ENCODE measurements around the gene GPHN.

Gene GPHN

DNA sequence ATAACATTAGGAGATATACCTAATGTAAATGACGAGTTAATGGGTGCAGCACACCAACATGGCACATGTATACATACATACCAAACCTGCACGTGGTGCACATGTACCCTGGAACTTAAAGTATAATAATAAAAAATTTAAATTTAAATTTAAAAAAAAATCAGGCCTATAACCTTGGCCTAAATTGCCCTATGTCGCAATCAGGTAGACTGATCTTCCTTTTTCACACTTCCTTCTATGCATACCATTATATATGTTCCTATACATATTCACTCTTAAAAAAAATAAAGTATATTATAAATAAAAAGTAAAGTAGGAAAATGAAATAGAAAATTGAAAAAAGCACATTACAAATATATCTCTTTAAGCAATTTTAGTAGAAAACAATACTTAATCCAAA lies 563.6 kb downstream of the GPHN start:
- no peak for DNase-seq

- DNase-seq: no peak
These were observed 570.0 kb downstream of the GPHN start for GRCh38 chr14:67077921-67078320.

DNA sequence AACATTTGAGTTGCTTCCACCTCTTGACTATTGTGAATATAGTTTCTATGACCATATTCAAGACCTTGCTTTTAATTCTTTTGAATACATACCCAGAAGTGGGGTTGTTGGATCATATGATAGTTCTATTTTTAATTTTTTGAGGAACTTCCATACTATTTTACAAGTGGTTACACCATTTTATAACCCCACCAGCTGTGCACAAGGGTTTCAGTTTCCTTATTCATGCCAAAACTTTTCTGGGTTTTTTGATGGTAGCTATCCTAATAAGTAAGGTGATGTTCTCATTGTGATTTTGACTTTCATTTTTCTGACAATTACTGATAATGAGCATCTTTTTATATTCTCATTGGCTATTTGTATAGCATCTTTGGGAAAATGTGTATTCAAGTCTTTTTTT lies 571.9 kb downstream of the GPHN start:
- DNase-seq: no peak

DNA sequence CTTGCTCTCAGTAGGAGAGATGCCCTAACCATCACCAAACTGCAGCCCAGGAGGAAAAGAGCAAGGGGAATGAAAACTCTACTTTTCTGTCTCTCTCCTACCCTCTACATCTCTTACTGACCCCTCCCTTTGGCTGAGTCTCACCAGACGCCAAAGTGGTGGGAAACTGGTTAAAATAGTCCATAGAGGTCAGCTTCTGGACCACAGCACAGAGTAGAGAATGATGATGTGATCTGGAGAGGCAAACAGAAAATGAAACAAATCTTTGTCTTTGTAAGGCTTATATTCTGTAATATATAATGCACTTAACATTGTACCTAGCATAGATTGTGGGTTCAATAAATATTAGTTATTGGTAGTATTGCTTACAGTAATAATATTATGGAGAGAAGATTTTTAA lies 600.3 kb downstream of the GPHN start:
- no peak for DNase-seq

DNA sequence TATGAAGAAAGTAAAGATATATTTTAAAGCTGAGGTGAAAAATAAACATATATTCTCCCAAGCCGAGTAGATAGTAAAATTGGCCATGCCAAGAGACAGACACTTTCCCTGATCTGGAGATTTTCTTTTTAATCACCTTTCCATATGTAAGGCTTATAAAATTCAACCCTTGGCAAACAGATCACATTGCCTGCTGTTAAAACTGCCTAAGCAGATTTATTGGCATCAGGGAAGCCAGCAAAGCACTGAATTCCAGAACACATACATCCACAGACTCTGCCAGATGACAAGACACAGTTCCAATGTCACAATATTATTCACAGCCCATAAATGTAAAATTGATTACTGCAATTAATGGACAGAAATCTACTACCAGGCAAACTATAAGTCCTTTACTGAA lies 603.1 kb downstream of the GPHN start:
- DNase-seq: no peak

DNA sequence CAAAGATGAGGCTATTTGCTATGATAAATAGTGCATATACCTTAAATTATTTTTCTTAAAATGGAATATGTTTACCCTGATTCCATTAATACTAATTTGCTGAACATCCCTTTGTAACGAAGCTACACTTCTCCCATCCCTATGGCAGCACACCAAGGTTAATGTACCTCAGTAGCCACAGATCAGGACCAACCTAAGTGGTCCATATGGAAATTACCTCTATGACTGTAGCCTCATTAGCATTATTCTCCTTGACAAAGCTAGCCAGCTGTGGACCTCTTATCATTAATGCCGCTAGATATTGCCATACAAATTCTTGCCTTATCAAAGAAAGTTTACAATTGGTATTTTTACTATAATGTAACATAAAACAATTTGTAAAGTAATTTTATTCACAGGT lies 604.4 kb downstream of the GPHN start:
- no peak for DNase-seq

- DNase-seq: no peak
These were observed 619.2 kb downstream of the GPHN start for GRCh38 chr14:67127174-67127573.

GRCh38 chr14:67129768-67130167 lies 621.8 kb downstream of the GPHN start:
- DNase-seq: no peak

DNA sequence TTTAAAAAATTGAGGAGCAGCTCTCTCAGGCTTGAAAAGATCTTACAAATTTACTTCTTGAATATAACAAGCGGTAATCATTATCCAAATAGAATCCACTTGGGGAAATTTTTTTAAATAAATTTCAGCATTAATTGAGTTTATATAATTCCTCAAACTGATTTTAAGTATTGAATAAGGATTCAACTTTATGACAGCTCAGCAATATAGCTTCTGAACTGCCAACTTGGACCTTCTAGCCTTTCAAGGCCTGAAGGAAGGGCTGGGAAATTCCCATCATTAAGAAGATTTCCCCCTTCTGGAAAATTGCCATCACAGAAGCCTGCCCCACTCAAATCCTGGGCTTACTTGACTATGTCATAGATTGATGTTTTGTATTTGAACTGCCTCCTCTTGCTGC lies 623.7 kb downstream of the GPHN start:
- no peak for DNase-seq

- no peak for DNase-seq
These were observed 625.2 kb downstream of the GPHN start for GRCh38 chr14:67133144-67133543.

DNA sequence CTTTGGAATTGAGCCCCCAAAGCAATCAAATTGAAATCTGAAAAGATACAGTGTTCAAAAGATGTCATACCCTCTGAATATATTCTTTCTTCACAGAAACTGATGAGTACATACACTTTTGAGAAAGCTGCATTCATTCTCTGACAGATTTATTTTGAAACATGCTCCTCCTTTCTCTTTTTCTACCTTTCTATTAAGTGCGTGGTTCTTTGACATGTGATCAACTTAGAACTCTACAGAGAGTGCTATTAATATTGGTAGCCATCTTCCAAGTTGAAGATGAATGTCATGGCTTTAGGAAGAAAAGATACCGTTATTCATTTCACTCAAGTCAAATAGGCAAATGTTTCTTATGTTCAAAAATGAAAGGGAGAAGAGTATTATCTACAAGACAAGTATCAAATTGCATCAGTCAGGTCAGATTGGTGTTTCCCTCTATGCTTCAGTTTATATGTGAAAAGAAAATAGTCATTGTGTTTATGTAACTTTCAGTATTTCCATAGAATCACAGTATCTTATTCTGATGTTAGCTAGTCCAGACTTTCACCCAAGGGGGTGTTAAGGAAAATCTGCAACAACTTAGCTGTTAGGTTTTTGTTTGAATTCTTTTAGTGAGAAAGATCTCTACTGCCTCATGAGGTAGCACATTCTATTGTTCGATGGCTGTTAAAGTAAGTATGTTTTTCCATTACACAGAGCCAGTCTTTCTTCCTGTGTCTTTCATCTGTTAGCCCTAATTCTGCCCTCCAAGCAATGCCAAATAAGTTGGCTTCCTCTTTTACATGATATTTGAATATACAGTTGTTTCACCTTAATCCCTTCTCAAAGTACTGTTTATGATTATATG lies 625.9 kb downstream of the GPHN start:
- no peak for DNase-seq

DNA sequence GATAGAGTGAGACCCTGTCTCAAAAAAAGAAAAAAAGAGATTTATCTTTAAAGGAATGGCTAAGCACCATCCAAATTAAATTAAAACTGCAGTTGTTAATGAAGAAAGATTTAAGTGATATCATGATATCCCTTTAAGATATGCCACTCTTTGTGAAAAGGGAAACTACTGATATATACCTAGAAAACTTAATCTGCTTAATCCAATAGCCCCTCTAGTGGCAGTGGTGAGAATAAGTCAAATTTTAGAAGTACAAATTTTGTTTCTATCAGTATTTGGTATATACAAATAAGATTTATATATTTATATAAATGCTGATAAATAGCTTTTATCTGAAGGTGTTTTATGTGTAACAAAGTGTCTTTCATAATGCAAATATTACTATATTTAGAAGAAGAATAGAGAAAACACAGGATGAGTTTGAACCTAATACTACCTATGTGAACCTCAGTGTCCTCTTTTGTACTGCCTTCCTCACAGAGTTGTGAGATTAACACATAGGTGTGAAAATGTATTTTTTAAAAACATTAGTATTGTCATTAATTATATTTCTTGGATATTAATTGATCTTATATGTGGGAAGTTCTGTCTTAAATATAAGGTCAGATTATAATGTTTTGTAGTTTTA lies 629.9 kb downstream of the GPHN start:
- DNase-seq: no peak

DNA sequence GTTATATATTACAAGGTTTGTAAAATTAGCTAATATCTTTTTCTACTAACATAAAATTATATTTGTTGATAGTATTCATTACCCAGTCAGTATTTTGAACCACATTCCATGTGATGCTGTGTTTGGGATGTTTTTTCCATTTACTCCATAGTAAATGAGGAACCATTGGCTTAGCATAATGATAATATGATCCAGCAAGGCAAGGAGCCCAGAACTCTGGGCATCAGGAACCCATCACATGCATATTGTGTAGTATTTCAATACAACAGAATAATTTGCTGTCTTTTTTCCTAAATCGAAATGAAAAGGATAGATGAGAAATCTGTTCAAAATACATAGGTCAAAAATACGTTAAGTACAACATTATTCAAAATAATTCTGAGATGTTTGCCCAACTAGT lies 632.6 kb downstream of the GPHN start:
- DNase-seq: no peak

GRCh38 chr14:67141146-67141900 lies 633.4 kb downstream of the GPHN start:
- DNase-seq: no peak

DNA sequence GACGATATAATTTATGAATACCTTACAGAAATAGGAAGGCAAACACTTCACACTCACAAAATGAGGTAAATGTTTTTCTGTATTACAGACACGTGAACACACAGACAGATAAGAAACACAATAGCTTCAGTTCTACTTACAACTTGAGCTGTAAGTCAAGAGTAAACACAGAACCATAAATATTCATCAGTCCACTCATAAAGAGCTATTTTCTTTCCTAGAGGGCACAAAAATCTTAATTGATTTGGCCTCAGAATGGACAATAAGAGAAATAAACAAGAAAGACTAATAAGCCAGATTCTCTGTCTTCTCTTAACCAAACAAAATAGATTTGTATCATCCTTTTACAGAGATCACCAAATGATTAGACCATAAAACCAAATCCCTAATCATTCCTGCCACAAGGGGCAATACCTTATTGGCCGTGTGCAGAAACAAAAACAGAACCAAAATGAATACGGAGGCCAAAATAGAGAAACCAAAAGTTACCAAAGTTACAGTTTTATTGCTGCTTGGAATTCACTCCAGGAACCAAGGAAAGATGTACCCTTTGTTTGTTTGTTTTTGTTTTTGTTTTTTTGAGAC lies 643.2 kb downstream of the GPHN start:
- no peak for DNase-seq

- DNase-seq: no peak
These were observed 650.6 kb downstream of the GPHN start for GRCh38 chr14:67158566-67158965.

- DNase-seq: no peak
These were observed 654.4 kb downstream of the GPHN start for GRCh38 chr14:67162385-67162784.

- DNase-seq: no peak
These were observed 658.5 kb downstream of the GPHN start for GRCh38 chr14:67166450-67166853.

DNA sequence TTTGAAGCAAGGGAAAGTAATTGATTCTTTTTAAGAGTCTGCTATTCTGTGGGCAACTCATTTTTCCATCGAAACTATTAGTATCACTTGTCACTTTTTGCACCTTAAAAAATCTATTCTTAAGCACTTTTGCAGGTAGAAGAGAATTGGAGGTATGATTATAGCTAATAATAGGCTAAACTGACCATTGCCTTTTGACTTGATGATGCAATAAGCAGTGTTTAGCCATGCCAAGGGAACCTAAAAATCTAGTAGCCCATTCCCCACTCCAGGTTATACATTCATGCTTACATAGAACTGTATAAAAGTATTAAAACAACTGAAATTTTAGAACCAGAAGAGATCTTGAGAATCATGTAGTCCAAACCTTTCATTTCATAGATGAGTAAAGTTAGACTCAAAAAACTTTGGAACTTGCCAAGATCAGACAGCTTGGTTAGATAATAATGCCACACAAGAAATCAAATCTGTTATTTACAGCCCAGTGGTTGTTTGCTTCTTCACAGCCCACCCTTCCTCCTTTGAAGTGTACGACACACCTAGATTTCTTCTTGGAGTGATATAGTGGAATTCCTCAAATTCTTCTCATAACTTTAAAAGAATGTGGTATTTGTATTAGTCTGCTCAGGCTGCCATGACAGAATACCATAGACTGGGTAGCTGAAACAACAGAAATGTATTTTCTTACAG lies 659.6 kb downstream of the GPHN start:
- DNase-seq: no peak

GRCh38 chr14:67168110-67168441 lies 660.1 kb downstream of the GPHN start:
- DNase-seq: no peak

DNA sequence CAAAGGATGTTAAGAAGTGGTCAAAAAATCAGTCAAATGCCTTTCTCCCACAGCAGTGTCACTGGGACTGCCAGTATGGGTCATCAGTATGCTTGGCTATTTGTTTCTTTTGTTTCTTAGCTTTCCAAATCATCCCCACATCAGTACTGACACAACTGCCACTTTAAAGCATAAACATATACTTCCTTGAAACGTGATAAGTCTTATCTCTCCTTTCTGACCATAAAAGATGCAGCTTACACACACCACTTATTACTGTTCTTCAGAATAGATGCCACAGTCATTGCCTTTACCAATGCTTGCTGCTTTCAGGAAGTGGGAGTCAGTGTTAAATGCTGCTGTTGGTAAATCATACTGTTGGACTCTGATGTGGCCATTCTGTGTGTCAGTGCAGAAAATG lies 662.7 kb downstream of the GPHN start:
- DNase-seq: no peak

- no peak for DNase-seq
These were observed 664.1 kb downstream of the GPHN start for GRCh38 chr14:67172056-67172455.

GRCh38 chr14:67172520-67172919 lies 664.6 kb downstream of the GPHN start:
- DNase-seq: no peak
